Right ventricle myocardium inferior (tissue), 1 donor: Measurements from ENCODE around the gene UBALD2. TPM values are rescaled to one million over a fixed set of nuclear protein-coding genes. Genes with fewer than 3 reads are reported as not detected.
A peak's percentile ranks its signal among the peaks of the same experiment; 100 is the strongest.

Experiments
- ATAC-seq: fragments of 200-7000 bp; cut with Tn5 transposase; one replicate; pipeline ENCODE4 v1.9.1; 2020; ENCODE audit warnings: mild to moderate bottlenecking, moderate library complexity
- DNase-seq: peaks from one replicate; pipeline ENCODE4 v3.0.0; 2021; ENCODE audit errors: missing footprints
- intact Hi-C: fragments of 100-400 bp; cut with DNase I; formaldehyde crosslinking; loops from one replicate; pipeline ENCODE4 v1.11.0; 2022
- total RNA-seq: library from RNA; stranded (reverse); fragmentation: NEBNext Ultra II Directional; extraction: Animal tissue kit (Norgen Biotek cat#: 25700); gene quantifications from one replicate; pipeline ENCODE4 v1.2.1, GENCODE V29; 2021
- donor health status: DM: no; HTN: yes; CAD: no; lungs with severe emphysema.

Gene UBALD2
- total RNA-seq, 1 donor from 2014 or later = 30.4 TPM

DNA sequence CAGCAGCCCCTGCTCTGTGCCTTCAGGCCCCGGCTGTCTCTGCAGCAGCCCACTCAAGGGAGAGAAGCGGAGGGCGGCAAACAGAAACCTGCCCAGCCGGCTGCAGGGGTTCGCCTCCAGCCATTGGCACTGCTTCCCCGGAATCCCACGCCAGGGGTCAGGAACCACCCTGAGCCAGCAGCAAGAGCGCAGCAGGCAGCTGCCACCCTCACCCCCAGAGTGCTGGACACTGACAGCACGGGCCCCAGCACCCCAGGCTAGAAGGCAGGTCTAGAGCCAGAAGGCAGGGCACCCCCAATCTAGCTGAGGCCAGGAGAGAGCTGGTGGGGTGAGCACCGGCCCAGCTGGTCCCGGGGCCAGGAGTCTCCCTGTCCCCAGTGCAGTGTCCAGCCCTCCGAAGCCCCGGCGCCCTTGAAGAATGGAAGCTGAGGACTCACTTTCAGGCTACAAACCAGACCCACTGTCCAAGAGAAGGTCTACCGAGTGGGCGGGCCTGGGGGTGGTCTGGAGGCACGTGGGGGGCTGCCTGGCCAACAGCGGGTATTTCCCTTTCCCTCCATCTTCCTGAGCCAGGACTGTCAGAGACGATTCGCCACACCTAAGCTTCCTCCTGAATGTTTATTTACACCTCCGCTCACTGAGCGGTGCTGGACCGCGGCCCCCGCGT lies 8.4 kb downstream of the UBALD2 start:
- no peak for ATAC-seq
- intact Hi-C loops = no loop called here
- DNase-seq = peak; percentile 65

GRCh38 chr17:76274112-76274956 lies 9.2 kb downstream of the UBALD2 start:
- no peak for ATAC-seq
- intact Hi-C loops = no loop called here
- DNase-seq = peak; percentile 37

DNA sequence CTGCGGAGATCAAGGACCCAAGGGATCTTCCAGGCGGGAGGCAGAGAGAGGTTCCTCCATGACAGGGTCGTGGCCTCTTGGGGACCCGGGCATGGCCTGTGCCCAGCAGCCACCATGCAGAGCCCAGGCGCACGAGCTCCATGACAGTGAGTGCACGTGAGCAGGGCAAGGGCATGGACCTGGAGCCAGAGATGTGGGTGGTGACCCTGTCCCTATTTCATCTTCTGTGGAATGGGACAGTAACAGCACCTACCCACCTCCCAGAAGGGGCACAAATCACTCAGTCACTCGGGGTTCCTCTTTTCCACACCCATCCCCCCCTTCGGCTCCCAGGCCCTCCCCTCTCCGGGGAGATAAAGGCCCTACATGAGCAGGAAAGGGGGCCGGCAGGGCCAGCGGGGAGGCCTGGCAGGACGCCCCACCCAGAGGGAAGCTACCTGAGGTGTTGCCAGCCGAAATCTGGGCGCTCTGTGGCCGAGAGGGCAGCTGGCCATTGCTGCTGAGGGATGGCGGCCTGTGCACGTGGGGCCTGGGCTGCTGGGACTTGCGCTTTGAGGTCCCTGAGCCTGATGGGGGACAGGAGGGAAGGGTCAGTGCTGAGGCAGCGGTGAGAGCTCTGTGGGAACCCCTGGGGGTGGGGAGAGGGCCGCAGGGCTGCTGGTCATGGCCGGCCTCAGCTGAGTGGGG lies 10.4 kb downstream of the UBALD2 start:
- no peak for ATAC-seq
- intact Hi-C loops = loop anchor here (5.0 kb wide), 1 partner anchor 93 kb away; no protein-coding TSS in a partner anchor
- DNase-seq = peak; percentile 35

GRCh38 chr17:76276069-76276431 lies 10.9 kb downstream of the UBALD2 start:
- DNase-seq = no peak
- intact Hi-C loops = loop anchor here (5.0 kb wide), 1 partner anchor 94 kb away; no protein-coding TSS in a partner anchor

GRCh38 chr17:76276461-76277299 lies 11.5 kb downstream of the UBALD2 start:
- intact Hi-C loops = loop anchor here (5.0 kb wide), 1 partner anchor 94 kb away; no protein-coding TSS in a partner anchor
- DNase-seq (peak; percentile 34), ATAC-seq (no peak)

More at GRCh38 chr17:76276069-76276431, 10.9 kb downstream of the UBALD2 start:
- no peak for ATAC-seq

DNA sequence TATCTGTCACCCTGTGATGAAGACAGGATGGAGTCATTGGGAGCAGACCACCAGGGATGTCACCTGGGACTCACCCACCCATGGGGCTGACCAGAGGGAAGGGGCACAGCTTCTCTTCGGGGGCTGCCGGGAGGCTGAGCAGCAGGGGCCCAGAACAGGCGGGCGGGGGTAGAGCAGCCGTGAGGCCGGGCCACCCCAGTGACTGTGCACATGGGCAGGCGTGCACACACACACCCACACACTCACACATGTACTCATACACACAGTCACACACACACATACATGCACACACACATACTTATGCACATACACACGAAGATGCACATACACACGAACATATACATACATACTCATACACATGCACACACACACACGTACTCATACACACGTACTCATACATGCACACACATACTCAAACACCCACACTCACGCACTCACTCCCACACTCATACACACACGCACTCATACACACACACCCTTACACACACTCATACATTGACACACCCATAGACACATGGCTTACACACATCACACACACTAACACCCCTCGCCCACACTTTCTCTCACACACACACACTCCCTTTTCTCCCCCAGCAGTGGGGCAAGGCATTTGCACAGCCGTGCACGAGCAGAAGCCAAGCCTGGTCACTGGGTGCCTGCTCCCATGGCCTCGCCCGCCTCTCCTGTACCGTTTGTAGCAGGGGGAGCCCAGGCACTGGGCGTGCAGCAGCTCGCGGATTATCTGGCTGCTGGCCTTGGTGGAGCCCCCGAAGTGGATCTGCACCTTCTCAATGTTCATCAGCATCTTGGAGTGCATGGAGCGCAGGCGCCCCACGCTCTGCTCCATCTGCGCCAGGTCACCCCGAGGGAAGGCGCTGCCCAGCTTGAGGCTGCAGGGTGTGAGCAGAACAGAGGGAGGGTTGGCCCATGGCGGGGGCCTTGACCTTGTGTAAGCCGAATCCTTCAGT lies 12.4 kb downstream of the UBALD2 start:
- intact Hi-C loops = loop anchor here (5.0 kb wide), 1 partner anchor 95 kb away; no protein-coding TSS in a partner anchor
- DNase-seq = peak; percentile 51
- ATAC-seq = no peak

GRCh38 chr17:76278268-76278908 lies 13.2 kb downstream of the UBALD2 start:
- ATAC-seq = no peak
- intact Hi-C loops = loop anchor here (5.0 kb wide), 1 partner anchor 96 kb away; no protein-coding TSS in a partner anchor
- peak; percentile 27 for DNase-seq

- ATAC-seq = peak; percentile 84
- intact Hi-C loops = loop anchor here (1.0 to 5.0 kb wide), 2 partner anchors 97 to 158 kb away; no protein-coding TSS in a partner anchor
- peak; percentile 94 for DNase-seq
Measured at GRCh38 chr17:76278952-76279741, 14.0 kb downstream of the UBALD2 start.

- ATAC-seq (no peak), DNase-seq (peak; percentile 55)
- intact Hi-C loops = loop anchor here (1.0 to 5.0 kb wide), 2 partner anchors 98 to 159 kb away; no protein-coding TSS in a partner anchor
Measured at GRCh38 chr17:76279742-76280287, 14.7 kb downstream of the UBALD2 start.

- intact Hi-C loops = no loop called here
- ATAC-seq = no peak
- peak; percentile 17 for DNase-seq
Measured at GRCh38 chr17:76280650-76281049, 15.5 kb downstream of the UBALD2 start.

DNA sequence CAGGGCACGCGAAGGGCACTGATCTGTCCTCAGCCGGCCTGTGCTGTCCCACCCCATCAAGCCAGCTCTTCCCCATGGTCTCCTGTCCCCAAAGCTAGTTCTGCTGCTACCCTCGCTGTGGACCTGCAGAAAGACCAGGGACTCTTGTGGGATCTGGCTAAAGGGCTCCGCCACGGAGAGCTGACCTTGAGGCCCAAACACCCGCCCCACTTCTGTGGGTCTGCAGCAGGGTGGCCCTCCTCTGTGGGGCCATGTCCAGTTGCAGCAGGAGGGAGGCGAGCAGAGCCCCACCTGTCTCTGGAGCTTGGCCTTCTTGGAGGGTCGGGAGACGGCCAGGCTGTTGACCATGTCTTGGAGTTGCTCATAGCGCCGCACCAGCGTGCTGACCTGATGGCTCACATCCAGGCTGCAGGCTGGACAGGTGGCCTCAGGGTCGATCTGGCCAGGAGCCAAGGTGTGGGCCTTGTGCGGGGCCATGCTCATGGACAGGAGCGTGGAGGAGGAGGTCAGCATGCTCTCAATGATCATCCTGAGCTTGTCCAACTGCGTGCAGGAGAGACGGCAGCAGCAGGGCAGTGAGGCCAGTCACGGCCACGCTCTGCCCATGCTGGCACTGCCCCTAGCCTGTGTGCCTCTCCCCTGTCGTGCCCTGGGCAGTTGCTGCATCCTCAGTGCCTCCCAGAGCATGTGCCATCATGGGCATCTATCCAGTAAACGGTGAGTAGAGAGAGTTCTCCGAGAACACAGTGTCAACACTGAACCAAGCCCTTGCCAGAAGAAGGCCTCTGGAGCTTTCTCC lies 16.6 kb downstream of the UBALD2 start:
- DNase-seq (peak; percentile 63), ATAC-seq (peak; percentile 53)
- intact Hi-C loops = no loop called here

DNA sequence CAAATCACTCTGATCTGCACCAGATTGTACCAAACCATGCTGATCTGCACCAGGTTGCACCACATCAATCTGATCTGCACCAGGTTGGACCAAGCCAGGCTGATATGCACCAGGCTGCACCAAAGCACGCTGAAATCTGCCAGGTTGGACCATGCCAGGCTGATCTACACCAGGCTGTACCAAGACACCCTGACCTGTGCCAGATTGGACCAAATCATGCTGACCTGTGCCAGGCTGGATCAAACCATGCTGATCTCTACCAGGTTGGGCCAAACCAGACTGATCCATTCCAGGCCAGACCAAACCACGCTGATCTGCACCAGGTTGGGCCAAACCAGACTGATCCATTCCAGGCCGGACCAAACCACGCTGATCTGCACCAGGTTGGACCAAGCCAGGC lies 27.4 kb downstream of the UBALD2 start:
- intact Hi-C loops = no loop called here
- DNase-seq (peak; percentile 4), ATAC-seq (no peak)

DNA sequence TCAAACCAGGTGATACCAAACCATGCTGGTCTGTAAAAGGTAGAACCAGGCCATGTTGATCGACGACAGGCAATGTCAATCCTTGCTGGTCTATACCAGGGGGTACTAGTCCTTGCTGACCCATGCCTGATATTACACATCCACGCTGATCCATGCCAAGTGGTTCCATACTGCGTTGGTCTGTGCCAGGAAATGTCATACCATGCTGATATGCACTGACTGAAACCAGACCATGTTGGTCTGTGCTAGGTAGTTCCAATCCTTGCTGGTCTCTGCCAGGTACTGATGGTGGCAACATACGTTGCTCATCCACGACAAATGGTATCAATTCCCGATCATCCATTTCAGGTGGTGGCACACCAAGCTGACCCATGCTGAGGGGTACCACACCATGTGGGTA lies 28.0 kb downstream of the UBALD2 start:
- DNase-seq (peak; percentile 1), ATAC-seq (peak; percentile 60)
- intact Hi-C loops = no loop called here

GRCh38 chr17:76296186-76296585 lies 31.0 kb downstream of the UBALD2 start:
- DNase-seq (no peak), ATAC-seq (peak; percentile 82)
- intact Hi-C loops = loop anchor here (5.0 kb wide), 1 partner anchor 284 kb away; no protein-coding TSS in a partner anchor

GRCh38 chr17:76296889-76297288 lies 31.7 kb downstream of the UBALD2 start:
- no peak for ATAC-seq
- intact Hi-C loops = loop anchor here (5.0 kb wide), 1 partner anchor 285 kb away; no protein-coding TSS in a partner anchor
- DNase-seq = no peak
